HPDE6-E6E7 (cell line): ENCODE measurements around the gene SYT8.

Source experiments
- DNase-seq: peaks from one replicate; pipeline ENCODE4 v3.0.0; 2011; ENCODE audit warnings: missing footprints; ENCODE audit errors: extremely low spot score

SYT8 gene

GRCh38 chr11:1845561-1846452 is 11.0 kb downstream of the SYT8 start:
- DNase-seq: no peak

- no peak for DNase-seq
These were observed 11.7 kb downstream of the SYT8 start for GRCh38 chr11:1846453-1846932.

GRCh38 chr11:1847006-1847735 is 12.4 kb downstream of the SYT8 start:
- no peak for DNase-seq

- DNase-seq: no peak
These were observed 13.3 kb downstream of the SYT8 start for GRCh38 chr11:1847926-1848639.

- no peak for DNase-seq
These were observed 14.0 kb downstream of the SYT8 start for GRCh38 chr11:1848640-1849430.

- no peak for DNase-seq
These were observed 16.8 kb downstream of the SYT8 start for GRCh38 chr11:1851468-1852180.

GRCh38 chr11:1852271-1852876 is 17.6 kb downstream of the SYT8 start:
- DNase-seq: no peak

GRCh38 chr11:1852877-1853276 is 18.1 kb downstream of the SYT8 start, which contains the start of gene LSP1:
LSP1 (plus strand) TSS chr11:1853084; CDS start chr11:1853145, 61 bp downstream.
- DNase-seq: no peak

- DNase-seq: no peak
These were observed 18.8 kb downstream of the SYT8 start for GRCh38 chr11:1853376-1854131.

GRCh38 chr11:1854132-1854948 is 19.6 kb downstream of the SYT8 start:
- DNase-seq: no peak

GRCh38 chr11:1854949-1855885 is 20.4 kb downstream of the SYT8 start:
- no peak for DNase-seq

- DNase-seq: no peak
These were observed 21.1 kb downstream of the SYT8 start for GRCh38 chr11:1855886-1856265.

- no peak for DNase-seq
These were observed 21.7 kb downstream of the SYT8 start for GRCh38 chr11:1856306-1857005.

GRCh38 chr11:1857064-1857463 is 22.3 kb downstream of the SYT8 start:
- no peak for DNase-seq

GRCh38 chr11:1858154-1858553 is 23.4 kb downstream of the SYT8 start:
- no peak for DNase-seq

- no peak for DNase-seq
These were observed 23.8 kb downstream of the SYT8 start for GRCh38 chr11:1858576-1858975.

GRCh38 chr11:1859004-1859403 is 24.2 kb downstream of the SYT8 start:
- no peak for DNase-seq
